HG03159 (cell line): ENCODE results near the gene ARHGAP24.
"Not testable (repeated sequence)": the region's sequence is repeated elsewhere in the genome, so short reads cannot be mapped to it uniquely, and the experiment has no call there.

Experiments used
- ATAC-seq: cut with Tn5 transposase; IDR thresholded peaks from one replicate; pipeline ENCODE4 v1.9.1; 2021; ENCODE audit warnings: mild to moderate bottlenecking, moderate library complexity; ENCODE audit not compliant: unreplicated experiment

ARHGAP24 gene

DNA sequence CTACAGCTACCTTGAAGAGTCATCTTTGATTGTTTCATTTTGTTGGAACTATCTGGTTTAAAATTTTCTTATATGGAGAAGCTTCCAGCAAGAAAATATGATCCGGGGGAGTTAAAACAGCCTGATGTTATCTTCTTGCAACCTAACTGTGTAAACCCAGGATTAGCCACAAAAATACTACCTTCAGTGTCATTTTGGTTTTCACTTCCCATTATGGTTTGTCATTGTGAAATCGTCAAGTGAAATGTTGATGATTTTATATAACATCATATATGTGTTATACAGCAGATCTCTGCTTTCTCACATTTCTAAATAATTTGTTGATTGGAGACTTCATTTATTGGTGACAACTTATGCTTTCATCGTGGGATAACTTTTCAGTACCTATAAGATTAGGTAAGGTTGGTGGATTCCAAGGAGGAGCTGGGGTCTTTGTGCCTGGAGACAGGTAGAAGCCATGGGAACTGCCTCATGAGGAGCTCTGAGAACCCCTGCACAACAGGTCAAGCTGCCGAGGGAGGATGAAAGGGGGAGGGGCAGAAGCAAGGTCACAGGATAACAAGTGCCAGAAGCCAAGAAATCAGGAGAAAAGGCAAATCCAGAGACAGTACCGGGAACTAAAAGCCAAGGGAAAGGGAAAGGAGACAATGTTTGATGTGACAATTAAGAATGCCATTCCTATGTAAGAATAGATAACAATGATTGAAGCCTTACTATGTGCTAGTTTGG lies 7.2 kb downstream of the ARHGAP24 start:
- peak; percentile 40 for ATAC-seq

DNA sequence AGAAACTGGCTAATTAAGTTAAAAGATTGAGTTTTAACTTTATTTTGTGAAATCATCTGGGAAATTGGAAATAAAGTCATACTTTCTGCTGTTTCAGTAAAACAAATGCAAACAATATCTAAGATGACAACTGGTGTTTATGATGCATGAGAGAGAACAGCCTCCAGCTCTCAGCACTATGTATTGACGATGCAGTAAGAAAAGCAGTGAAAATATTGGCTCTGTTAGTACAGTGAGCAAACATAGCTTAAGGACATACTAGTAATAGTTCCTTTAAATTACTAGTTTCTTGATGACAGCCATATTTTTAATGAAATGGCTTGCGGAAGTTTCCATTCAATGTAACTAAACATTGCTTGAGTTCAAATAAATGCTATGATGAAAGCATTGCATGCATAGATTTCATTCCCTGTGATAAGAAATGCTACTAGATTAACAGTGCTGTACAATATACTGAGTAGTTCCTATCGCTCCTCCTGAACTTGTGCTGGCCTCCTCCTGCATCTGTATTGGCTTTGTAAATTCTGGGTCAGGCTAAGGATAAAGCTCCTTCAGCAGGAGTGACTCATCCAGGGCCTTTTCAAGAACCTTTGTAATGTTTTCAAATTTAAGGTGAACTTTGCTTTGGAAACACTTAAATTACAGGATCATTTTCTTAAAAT lies 11.6 kb downstream of the ARHGAP24 start:
- no peak for ATAC-seq

DNA sequence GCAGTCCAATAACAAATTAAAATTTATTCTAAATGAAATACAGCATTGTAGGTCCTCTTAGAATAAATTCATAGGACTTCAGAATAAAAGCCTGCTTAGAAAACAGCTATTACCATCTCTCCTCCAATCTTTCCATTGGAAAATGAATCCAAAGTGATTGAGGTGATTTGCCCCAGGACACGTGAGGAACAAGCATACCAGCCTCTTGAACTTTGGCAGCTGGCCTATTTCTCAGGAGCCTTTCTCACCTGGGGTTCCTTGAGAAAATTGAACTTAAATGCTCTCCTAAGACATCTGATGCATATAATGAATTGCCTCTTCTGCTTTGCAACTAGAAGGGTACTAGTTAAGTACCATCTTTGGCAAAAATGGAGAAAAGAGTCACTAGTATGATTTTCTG lies 13.5 kb downstream of the ARHGAP24 start:
- no peak for ATAC-seq

DNA sequence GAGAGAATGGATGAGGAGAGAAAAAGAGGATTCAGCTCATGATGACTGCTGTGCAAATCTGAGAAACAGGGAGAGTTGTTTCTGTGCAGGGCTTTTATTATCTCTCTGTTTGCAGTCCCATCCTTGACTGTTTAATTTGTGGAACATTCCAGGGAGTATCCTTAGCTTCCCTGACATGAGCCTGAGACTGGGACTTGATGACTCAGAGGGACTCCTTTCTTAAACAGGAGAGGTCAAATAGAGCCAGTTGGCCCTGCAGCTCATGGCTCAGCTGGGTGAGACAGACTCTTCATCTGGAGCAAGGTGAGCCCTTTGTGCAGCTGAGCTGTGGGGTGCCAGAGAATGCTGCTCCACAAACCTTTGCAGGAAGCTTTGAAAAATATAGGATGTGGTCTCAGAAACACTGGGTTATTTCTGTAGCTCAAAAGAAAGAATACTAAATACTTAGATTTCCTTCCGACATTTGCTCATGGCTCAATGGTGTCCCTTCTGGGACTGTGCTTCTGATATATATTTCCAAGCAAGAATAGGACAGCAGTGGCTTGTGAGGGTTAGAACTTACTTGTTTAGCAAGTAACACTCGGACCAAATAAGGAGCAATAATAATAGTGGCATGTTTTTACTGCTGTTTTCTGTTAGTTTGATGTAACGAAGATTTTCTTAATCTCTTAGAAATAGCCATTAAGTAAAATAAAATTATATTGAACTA lies 14.5 kb downstream of the ARHGAP24 start:
- no peak for ATAC-seq

DNA sequence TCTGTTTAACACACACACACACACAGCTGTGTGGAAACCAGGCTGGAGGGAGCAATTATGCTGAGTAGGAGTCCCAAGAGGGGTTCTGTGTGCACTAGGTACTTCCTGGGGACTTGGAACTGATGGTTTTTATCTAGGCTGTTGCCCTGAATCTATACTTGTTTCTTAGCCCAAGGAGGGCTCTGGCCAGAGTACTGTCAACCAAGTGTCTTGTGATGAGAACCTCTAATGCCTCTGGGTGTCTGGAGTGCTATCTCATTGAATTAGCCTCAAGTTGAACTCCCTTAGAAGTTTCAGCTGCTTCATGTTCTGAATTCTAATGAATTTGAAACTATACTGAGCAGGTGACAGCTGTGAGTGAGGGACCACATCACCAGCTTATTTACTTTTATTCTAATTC lies 16.6 kb downstream of the ARHGAP24 start:
- ATAC-seq = peak; percentile 49

DNA sequence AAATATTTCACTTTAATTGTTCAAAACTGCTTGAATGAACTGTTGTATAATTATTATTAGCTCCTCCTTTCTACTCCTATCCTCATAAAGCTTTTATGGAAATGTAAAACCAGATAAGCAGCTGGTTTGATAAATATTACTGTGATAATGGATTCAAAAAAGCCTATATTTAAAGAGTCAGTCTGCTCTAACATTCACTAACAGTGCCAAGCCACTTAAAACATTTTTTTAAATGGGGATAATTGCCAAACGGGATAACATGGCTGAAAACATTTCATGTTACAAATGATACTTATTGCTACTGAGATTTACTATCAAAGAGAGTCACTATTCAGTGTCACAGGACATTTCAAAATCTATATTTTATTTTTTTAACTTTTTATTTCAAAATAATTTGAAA lies 17.4 kb downstream of the ARHGAP24 start:
- no peak for ATAC-seq

DNA sequence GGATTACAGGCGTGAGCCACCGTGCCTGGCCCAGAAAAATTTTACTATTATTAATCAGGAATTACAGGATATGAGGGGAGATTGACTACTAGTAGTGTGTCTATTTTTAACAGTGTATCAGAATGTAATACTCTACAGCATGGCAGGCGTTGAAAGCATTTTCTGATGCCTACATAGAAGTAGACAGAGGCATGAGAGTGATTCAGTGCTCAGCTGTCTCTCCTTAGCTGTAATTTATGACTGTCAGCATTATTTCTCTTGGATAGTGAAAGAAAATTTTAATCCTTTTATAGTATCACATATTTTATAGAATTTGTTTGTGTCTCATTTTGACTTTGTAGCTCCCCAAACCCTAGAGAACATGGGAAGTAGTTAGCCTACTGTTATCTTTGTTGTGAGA lies 20.7 kb downstream of the ARHGAP24 start:
- ATAC-seq = no peak

DNA sequence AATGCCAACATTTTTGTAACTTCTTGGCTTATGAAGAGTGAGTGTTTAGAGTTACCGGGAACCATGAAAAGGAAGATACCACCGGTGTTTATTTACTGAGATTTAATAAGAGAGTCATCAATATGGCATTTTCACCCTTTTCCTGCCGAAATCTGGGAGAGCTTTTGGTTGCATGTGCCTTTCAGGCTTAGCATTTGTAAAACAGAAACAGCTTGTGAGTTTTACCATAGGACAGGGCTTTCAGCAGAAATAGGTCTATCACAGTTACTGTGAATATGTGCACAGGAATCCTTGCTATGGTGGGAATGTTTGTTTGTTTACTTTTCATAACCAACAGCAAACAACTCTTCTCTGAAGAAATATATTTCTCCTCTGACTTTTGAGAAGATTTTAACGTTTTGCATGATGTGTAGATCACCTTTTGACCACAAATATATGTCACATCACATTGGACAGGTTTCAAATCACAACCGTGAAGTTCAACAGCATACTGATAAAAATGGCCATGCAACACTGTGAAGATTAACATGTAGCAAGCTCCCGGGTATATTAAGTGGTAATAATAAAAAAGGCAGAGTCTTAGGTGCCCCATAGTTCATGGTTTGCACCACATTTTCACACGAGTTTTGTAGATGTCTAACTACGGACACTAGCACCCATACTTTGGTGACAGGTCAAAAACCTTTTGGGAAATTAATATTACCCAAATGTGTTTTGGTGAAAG lies 21.3 kb downstream of the ARHGAP24 start:
- no peak for ATAC-seq

DNA sequence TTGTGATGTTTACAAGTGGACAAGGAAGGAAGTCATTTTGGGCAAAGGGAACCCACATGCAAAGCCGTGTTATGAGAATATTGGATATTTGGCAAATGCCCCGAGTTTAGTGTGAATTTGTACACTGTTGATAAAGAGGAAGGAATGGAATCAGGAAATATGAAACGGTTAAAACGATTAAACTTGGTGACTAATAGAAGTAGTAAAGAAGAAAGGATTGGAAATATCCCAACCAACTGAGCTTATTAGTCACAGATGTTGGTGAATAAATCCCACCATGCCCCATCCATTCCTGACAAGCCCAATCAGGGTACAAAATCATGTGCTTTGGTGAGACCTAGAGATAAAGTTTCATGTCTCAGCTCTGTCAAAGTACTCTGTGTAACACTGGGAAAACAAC lies 22.0 kb downstream of the ARHGAP24 start:
- ATAC-seq = no peak

DNA sequence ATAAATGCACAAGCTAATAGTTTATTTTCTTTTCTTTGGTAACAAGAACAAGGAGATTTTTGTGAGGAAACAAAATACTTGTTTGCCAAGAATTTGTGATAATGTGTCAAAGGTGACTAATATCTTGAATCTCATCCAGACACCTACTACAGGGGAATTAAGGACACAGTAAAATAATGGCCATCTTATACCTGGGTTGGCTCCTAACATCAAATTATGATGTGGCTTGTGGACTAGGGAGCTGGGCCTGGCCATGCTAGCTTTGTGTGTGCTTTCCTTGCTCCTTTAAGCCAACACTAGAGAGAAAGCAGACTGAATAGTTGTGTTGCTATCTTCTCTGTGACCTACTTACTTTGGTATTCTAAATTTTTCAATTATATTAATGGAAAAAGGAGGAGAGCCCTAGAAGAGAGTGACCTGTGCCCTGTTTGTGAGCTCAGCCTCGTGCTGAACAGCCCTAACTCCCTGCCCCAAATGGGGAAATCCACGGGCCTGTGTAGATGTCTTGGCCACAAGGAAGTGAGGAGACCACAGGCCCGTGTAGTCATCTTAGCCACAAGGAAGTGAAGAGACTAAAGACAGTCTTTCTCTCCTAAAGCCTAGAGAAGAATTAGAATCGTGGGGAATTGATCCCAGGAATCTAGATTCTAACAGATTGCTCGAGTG lies 23.3 kb downstream of the ARHGAP24 start:
- peak; percentile 96 for ATAC-seq

DNA sequence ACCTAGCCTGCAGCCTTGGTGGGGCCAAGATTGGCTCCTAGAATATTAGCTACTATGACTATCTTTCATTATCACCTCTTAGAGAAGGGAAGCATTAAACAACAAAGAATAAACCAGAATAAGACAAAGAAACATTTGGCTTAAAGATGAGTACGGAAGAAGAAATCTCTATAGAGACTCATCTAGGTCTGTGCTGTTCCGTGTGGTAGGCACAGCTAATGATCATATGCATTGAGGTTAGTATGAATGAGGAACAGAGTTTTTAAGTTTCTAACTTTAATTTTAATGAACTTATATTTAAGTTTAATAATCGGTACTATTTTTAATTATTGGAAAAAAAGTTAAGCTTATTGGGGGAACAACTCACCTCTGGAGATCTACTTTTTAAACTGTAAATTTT lies 24.6 kb downstream of the ARHGAP24 start:
- ATAC-seq = no peak

DNA sequence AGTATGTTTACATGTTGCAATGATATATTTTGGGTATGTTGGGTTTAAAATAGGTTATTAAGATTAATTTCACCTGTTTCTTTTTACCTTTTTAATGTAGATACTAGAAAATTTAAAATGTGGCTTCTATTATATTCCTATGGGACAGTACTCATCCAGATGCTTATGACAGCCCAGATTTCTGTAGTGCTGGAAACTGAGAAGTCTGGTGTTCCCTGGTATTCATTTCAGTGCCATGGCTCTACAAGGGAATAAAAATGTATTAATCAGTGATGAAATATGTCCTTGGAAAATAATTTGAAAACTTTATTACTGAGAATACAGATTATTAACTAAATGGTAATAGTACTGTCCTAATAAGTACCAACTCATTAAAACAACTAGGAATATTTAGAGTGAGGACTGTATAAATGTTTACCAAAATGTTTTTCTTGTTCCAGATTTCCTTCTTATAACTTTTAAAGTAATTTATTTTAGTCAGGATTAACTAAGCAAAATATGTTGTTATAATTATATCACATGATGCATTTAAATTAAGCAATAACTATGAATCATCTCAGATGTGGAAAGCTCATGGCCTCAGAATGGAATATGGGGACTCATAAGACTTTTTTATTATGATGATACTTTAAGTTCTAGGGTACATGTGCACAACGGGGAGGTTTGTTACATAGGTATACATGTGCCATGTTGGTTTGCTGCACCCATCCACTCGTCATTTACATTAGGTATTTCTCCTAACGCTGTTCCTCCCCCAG lies 25.3 kb downstream of the ARHGAP24 start:
- no peak for ATAC-seq

DNA sequence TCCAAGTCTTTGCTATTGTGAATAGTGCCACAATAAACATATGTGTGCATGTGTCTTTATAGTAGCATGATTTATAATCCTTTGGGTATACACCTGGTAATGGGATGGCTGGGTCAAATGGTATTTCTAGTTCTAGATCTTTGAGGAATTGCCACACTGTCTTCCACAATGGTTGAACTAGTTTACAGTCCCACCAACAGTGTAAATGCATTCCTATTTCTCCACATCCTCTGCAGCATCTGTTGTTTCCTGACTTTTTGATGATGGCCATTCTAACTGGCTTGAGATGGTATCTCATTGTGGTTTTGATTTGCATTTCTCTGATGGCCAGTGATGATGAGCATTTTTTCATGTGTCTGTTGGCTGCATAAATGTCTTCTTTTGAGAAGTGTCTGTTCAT lies 26.2 kb downstream of the ARHGAP24 start:
- not testable (repeated sequence) for ATAC-seq

DNA sequence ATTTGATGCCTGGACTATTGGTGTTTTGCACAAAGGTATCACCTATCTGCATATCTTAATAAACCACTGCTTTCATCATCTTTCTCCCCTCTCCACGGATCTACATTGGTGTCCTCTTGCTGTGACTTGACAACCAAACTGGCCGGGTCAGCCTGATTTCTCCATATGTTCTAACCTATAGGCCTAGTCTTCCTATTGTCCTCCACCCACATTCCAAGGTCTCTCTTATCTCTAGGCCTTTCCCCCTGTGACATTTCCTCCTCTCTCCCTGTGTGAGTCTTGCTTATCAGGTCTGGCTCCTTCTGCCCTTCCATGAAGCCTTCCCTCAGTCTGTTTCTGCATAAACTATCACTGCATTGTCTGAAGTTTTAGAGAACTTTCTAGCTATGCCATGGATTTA lies 33.7 kb downstream of the ARHGAP24 start:
- no peak for ATAC-seq

DNA sequence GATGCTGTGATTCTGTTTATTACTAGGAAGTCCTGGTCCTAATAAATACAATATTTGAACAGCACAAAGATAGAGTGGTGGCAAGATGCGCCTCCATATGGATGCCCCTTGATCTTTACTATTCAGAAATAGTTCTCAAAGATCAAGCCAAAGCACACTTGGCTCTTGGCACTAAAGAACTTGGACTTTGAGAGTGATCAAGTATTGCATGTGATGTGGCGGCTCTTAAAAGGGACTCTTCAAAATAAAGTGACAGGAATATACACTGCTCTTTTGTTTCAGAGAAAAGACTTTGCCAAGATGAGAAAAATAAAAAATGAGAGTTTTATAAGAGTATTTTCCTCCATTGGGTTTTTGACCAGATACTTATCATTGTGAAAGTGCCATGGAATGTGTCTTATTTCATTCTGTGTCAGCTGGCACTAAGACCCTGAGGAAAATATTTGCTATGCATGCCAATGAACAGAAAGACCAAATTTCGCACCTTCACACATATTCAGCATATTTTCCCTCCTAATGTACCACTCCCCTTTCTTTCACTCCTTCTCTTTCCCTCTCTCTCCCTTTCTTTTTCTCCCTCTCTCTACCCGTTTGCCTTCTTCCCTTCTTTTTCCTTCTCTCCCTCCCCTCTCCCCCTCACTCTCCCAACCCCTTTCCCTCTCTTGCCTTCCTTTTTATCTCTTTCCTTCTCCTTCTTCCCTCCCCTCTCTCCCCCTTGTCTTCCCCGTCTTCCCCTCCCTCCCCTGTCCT lies 35.1 kb downstream of the ARHGAP24 start:
- ATAC-seq = no peak

DNA sequence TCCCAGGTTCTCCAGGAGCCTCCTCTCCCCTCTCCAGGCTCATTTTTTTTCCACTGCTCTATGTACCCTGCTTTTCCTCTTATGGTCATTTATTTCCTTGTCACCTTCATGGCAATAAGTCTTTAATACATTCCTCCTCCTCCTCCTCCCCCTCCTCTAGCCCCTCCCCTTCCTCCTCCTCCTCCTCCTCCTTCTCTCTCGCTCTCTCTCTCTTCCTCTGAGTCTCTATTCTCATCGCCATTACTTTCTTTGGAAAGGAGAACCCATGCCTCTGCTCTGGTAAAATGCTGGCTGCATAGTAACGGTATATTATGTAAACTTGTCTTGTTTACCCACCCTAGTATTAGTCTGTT lies 35.7 kb downstream of the ARHGAP24 start:
- ATAC-seq = no peak

DNA sequence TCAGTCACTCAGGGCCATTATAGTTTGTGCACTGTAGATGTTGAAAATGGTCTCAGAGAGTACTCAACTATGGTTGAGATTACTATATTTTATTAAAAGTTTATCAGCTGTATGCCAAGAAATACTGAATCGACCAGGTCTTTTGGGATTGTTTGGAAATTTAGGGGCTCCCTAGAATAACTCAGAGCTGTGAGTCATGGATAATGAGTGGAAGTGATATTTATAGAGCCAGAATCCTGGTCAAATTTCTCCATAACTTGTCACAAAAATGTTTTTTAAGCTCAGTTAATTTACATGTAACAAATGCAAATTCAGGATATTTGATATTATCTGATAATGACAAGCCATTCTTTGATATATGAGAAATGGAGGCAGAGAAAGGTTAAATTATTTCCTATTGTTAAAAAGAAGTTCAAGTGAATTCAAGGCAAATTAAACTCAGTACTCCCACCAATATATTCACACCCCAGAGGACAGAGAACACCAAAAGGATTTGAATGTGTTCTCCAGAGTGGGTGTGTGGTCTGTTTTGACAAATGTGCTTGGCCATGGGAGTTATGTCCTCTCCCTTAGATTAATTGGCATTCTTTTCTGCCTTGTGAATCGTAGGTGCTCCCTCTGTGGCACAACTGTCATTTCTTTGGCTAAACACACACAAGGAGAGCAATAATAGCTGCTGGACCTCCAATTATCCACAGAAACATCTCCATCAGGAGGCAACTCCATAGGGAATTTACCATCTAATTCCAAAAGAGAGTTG lies 37.7 kb downstream of the ARHGAP24 start:
- ATAC-seq = no peak

DNA sequence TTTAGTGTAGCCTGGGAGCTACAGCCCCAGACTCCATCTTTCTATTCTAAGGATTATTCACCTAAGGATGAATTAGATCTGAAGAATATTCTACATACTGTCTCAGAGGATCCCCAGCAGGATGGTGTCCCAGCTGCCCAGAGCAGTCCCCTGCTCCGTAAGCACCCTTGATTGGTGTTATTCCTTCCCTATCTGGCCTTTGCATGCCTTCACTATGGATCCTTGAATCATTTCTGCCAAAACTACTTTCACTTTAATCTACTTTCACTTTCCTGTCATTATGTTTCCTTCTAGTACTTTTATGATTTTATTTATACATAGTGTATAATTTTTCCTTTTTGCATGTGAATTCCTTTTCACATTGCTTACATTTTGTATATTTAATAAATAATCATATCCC lies 39.2 kb downstream of the ARHGAP24 start:
- ATAC-seq = no peak

DNA sequence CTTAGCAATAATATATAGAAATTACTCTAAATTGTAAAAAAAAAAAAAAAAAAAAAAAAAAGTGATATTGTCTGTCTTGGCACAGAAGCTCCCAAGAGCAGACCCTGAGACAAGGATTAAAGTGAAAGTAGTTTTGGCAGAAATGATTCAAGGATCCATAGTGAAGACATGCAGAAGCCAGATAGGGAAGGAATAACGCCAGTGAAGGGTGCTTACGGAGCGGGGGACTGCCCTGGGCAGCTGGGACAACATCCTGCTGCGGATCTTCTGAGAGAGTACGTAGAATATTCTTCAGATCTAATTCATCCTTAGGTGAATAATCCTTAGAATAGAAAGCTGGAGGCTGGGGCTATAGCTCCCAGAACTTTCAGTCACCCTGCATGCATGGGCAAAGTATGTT lies 39.8 kb downstream of the ARHGAP24 start:
- no peak for ATAC-seq
